H1 (cell line): Measurements from ENCODE around the gene LTBP1. TPM values are rescaled to one million over a fixed set of nuclear protein-coding genes. Genes with fewer than 3 reads are reported as not detected.

Experiments
- CTBP2 ChIP-seq: IDR thresholded peaks from 2 replicates; pipeline ENCODE4 v1.7.0; 2011; ENCODE audit warnings: borderline replicate concordance, mild to moderate bottlenecking, moderate library complexity, mixed read lengths, low read length; ENCODE audit not compliant: insufficient read depth, insufficient read length
- JUND ChIP-seq: IDR thresholded peaks from 2 replicates; pipeline ENCODE4 v1.6.1; 2011; ENCODE audit warnings: mild to moderate bottlenecking, improper control_type of control experiment, low read length
- RXRA ChIP-seq: IDR thresholded peaks from 2 replicates; pipeline ENCODE4 v1.6.1; 2011; ENCODE audit warnings: low read depth, mild to moderate bottlenecking, low read length, moderate library complexity; ENCODE audit not compliant: insufficient read depth
- SIN3A ChIP-seq, 2 experiments: IDR thresholded peaks in 1 of 2; conservative IDR thresholded peaks in 1 of 2; 2 replicates each; pipeline ENCODE4 v1.6.1; 2011 to 2012; ENCODE audit warnings: low read length in 2 of 2, improper control_type of control experiment in 1 of 2, low read depth in 1 of 2, mild to moderate bottlenecking in 1 of 2
- TBP ChIP-seq: IDR thresholded peaks from 2 replicates; pipeline ENCODE4 v1.6.1; 2011; ENCODE audit warnings: low read depth, low read length, improper control_type of control experiment
- polyA plus RNA-seq, 7 experiments: library from polyadenylated mRNA; depleted of rRNA in 3 of 7; stranded (reverse) in 5 of 7; unstranded in 2 of 7; fragments of >200 nt in 5 of 7; fragments of 200-250 nt in 2 of 7; gene quantifications; 1 replicate in 5 of 7; 2 replicates in 1 of 7; 4 replicates in 1 of 7; pipeline versions ENCODE4 v1.2.1 to v1.2.3, GENCODE V29; 2011 to 2013; ENCODE audit warnings: missing spikeins in 2 of 7, mixed read lengths in 2 of 7
- total RNA-seq: library from RNA; stranded (reverse); fragmentation: NEBNext Ultra II Directional; extraction: Animal tissue kit (Norgen Biotek cat#: 25700); gene quantifications from 2 replicates; pipeline ENCODE4 v1.2.1, GENCODE V29; 2021
- TF ChIP-seq, protein P1 (sequence below), 3 experiments: IDR thresholded peaks; 1 replicate in 2 of 3; 2 replicates in 1 of 3; pipeline versions ENCODE4 v1.5.1 to v1.6.1; 2011; ENCODE audit warnings: low read length in 3 of 3, mild to moderate bottlenecking in 3 of 3, inconsistent platforms in 2 of 3, low read depth in 1 of 3, moderate library complexity in 1 of 3; ENCODE audit not compliant: insufficient read depth in 1 of 3; ENCODE audit errors: control extremely low read depth in 1 of 3
- TF ChIP-seq, protein P2 (sequence below): IDR thresholded peaks from 2 replicates; pipeline ENCODE4 v1.6.1; 2011; ENCODE audit warnings: low read depth, mild to moderate bottlenecking, low read length; ENCODE audit not compliant: insufficient read depth

LTBP1 gene
- total and polyA plus RNA-seq, 2 of the 8 experiments (the other 6 are each of a cell fraction or from before 2014, with no cell fraction given), result 15.4 to 24.7 TPM

GRCh38 chr2:33188799-33189198, 242.0 kb downstream of the LTBP1 start (continued):
- TF ChIP-seq, protein P1, sequence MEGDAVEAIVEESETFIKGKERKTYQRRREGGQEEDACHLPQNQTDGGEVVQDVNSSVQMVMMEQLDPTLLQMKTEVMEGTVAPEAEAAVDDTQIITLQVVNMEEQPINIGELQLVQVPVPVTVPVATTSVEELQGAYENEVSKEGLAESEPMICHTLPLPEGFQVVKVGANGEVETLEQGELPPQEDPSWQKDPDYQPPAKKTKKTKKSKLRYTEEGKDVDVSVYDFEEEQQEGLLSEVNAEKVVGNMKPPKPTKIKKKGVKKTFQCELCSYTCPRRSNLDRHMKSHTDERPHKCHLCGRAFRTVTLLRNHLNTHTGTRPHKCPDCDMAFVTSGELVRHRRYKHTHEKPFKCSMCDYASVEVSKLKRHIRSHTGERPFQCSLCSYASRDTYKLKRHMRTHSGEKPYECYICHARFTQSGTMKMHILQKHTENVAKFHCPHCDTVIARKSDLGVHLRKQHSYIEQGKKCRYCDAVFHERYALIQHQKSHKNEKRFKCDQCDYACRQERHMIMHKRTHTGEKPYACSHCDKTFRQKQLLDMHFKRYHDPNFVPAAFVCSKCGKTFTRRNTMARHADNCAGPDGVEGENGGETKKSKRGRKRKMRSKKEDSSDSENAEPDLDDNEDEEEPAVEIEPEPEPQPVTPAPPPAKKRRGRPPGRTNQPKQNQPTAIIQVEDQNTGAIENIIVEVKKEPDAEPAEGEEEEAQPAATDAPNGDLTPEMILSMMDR (IDR thresholded peaks at IDR 0.05; ENCODE audit: control extremely low read depth in 1 of 3, insufficient read depth in 1 of 3, low read depth in 1 of 3, low read length in 3 of 3), result no peak
- TF ChIP-seq CTBP2 (no peak), RXRA (no peak), JUND (no peak), TBP (no peak), SIN3A (conservative IDR thresholded peaks at IDR 0.05 in 1 of 2, IDR thresholded peaks at IDR 0.05 in 1 of 2; ENCODE audit: low read depth in 1 of 2, low read length in 2 of 2) (no peak)
- TF ChIP-seq, protein P2, sequence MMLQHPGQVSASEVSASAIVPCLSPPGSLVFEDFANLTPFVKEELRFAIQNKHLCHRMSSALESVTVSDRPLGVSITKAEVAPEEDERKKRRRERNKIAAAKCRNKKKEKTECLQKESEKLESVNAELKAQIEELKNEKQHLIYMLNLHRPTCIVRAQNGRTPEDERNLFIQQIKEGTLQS, result no peak
